ENCODE results near the gene BLOC1S1. TPM values are rescaled to one million over a fixed set of nuclear protein-coding genes. Genes with fewer than 3 reads are reported as not detected.

Gene BLOC1S1
- total RNA-seq (2014; rRNA removed; shearing (Covaris generic); ENCODE audit: low replicate concordance) = 83.4 and 191 TPM in 2 replicates

DNA sequence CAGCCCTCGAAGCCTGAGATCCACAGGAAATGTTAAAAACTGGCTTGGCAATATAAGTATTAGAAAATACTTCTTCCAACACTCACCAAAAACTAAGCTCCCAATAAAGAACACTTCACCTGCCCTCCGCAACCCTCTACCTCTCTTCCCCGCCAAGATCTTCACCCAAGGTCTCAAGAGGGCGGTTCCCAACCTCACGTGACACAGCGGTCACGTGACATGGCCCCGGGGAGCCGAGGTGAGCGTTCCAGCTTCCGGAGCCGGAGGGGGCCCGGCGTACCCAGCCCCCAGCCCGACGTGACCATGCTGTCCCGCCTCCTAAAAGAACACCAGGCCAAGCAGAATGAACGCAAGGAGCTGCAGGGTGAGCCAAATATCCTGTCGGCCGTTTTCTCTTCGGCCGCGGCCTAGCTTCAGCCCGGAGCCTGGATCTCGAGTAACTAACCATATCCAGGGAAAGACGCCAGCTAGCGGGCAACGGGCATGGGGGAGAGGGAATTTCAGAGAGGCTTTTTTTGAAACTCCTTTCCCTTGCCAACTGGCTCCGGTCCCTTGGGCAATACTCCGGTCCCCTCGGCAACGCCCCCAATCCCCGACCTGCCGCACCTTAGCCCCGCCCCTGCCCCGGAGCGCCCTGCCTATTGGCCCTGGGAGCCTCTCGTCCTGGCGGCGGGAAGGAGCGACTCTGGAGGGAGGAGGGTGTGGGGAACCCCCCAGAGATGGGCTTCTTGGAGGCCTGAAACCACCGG, at the start of gene BLOC1S1:
Gene BLOC1S1 (plus strand): TSS at position 214 of the 749 bp plus-strand sequence. CDS start 6 bp downstream, at position 220.
- H4K20me1 ChIP-seq (ENCODE audit: insufficient read depth, low read depth, low read length) = no peaks in the 10 kb centered on the region
- no peaks in the 10 kb centered on the region for H3K27me3 ChIP-seq (ENCODE audit: low read length)
- H2AFZ ChIP-seq (ENCODE audit: low read length) = peak within 1 kb of the TSS; percentile 81
- peaks cover 34% of the 10 kb centered on the region for H3K4me1 ChIP-seq (ENCODE audit: low read length)
- H3K4me2 ChIP-seq (ENCODE audit: low read depth, low read length, poor library complexity, severe bottlenecking) = peak within 1 kb of the TSS; percentile 95
- H3K36me3 ChIP-seq (ENCODE audit: insufficient read depth, low read length) = no peaks in the 10 kb centered on the region
- peaks cover 25% of the 10 kb centered on the region for H3K79me2 ChIP-seq (ENCODE audit: low read length)
- peak within 1 kb of the TSS; percentile 84 for H3K9ac ChIP-seq (ENCODE audit: low read length)
- DNase-seq = peak; percentile 98
- H3K4me3 ChIP-seq (ENCODE audit: low read length) = peak within 1 kb of the TSS; percentile 74
- peak within 1 kb of the TSS; percentile 76 for H3K27ac ChIP-seq (ENCODE audit: low read length)
- no peaks in the 10 kb centered on the region for H3K9me3 ChIP-seq (ENCODE audit: low read length)
- no peaks in the 10 kb centered on the region for H3K9me2 ChIP-seq (replicated peaks; ENCODE audit: insufficient read depth, low read length)

DNA sequence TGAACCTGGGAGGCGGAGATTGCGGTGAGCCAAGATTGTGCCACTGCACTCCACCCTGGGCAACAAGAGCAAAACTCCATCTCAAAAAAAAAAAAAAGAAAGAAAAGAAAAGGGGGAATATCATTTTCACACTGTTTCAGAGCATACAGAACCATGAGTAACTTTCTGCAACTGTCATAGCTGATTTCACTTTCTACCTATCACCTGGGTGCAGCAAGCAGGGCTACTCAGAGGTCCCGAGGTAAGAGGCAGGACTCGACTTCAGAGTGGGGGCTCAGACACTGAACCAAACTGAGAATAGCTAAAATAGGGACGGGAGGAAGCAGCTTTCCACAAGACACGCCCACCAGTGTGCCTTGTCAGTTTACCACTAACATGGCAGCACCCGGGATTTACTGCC, 49.3 kb upstream of the BLOC1S1 start:
- no peak overlapping the region for H3K4me2 ChIP-seq (ENCODE audit: low read depth, low read length, poor library complexity, severe bottlenecking)

DNA sequence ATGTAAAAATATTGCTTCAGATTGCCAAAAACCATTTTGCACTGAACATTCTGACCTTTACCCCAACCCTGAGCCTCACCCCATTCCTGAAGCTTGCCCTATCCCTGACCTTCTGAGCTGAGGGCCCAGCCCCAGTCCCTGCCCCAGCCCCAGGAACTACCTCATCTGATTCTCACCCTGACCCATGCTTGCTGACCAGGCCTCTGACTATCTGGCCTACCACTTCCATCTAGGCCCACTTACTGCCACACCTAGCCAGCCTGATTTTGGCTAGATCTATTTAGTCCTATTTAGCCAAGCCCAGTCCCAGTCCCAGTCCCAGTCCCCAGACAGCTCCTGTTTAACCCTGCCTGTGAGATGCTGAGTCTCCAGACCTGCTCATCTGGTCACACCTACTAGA, 45.6 kb upstream of the BLOC1S1 start:
- H2AFZ ChIP-seq (ENCODE audit: low read length) = no peak overlapping the region

More for the DNA sequence above, 49.3 kb upstream of the BLOC1S1 start:
- Histone ChIP-seq H3K27me3 (ENCODE audit: low read length) (no peaks in the 10 kb centered on the region), H3K9me2 (replicated peaks; ENCODE audit: insufficient read depth, low read length) (no peaks in the 10 kb centered on the region), H3K4me3 (ENCODE audit: low read length) (no peak overlapping the region), H3K9me3 (ENCODE audit: low read length) (no peaks in the 10 kb centered on the region), H3K36me3 (ENCODE audit: insufficient read depth, low read length) (no peaks in the 10 kb centered on the region), H3K79me2 (ENCODE audit: low read length) (no peaks in the 10 kb centered on the region), H3K4me1 (ENCODE audit: low read length) (no peaks in the 10 kb centered on the region), H3K9ac (ENCODE audit: low read length) (no peak overlapping the region), H3K27ac (ENCODE audit: low read length) (no peak overlapping the region), H2AFZ (ENCODE audit: low read length) (no peak overlapping the region), H4K20me1 (ENCODE audit: insufficient read depth, low read depth, low read length) (no peaks in the 10 kb centered on the region)
- no peak for DNase-seq

DNA sequence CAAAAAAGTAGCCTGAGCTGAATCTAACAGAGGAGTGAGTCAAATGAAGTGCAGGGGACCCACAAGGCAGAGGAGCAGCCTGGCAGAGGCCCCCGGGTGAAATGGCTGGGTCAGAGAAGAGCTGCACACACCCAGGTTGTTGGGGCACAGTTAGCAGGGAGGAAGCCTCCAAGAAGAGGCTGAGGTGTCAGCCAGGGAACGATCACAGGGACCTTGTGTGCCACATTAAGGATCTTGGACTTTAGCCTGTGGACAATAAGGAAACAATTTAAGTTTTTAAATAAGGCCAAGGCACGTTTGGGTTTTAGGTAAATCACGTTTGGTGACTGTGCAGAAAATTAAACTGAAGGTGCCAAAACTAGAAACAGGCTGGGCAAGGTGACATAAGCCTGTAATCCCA, 44.1 kb upstream of the BLOC1S1 start:
- DNase-seq = no peak
- H2AFZ ChIP-seq (ENCODE audit: low read length) = no peak overlapping the region

More for the DNA sequence above, 45.6 kb upstream of the BLOC1S1 start:
- Histone ChIP-seq H4K20me1 (ENCODE audit: insufficient read depth, low read depth, low read length) (no peaks in the 10 kb centered on the region), H3K9me3 (ENCODE audit: low read length) (no peaks in the 10 kb centered on the region), H3K9me2 (replicated peaks; ENCODE audit: insufficient read depth, low read length) (no peaks in the 10 kb centered on the region), H3K79me2 (ENCODE audit: low read length) (no peaks in the 10 kb centered on the region), H3K36me3 (ENCODE audit: insufficient read depth, low read length) (no peaks in the 10 kb centered on the region), H3K4me2 (ENCODE audit: low read depth, low read length, poor library complexity, severe bottlenecking) (no peak overlapping the region), H3K9ac (ENCODE audit: low read length) (no peak overlapping the region), H3K27me3 (ENCODE audit: low read length) (no peaks in the 10 kb centered on the region), H3K4me3 (ENCODE audit: low read length) (no peak overlapping the region), H3K4me1 (ENCODE audit: low read length) (peaks cover 7% of the 10 kb centered on the region), H3K27ac (ENCODE audit: low read length) (no peak overlapping the region)
- DNase-seq = no peak

DNA sequence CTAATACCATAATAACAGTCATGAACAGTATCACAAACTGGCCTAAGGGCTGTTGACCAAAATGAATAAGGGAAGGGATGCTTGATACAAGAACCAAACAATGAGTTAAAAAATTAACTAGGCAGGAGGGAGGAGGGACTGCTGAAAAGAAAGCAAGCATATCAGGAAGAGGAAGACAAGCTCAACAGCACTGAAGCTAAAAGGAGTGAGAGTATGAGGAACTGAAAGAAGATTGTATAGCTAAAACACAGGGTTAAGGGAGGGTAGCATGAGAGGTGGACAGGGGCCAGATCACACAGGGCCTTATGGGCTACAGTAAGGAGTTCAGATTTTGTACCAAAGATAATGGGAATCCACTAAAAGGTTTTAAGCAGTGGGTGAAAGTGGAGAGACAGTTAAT, 42.2 kb upstream of the BLOC1S1 start:
- DNase-seq = peak; percentile 72
- peak overlapping the region; percentile 91 for H2AFZ ChIP-seq (ENCODE audit: low read length)

More for the DNA sequence above, 44.1 kb upstream of the BLOC1S1 start:
- Histone ChIP-seq H3K9ac (ENCODE audit: low read length) (no peak overlapping the region), H3K36me3 (ENCODE audit: insufficient read depth, low read length) (no peaks in the 10 kb centered on the region), H3K4me3 (ENCODE audit: low read length) (no peak overlapping the region), H3K9me2 (replicated peaks; ENCODE audit: insufficient read depth, low read length) (no peaks in the 10 kb centered on the region), H3K79me2 (ENCODE audit: low read length) (no peaks in the 10 kb centered on the region), H3K9me3 (ENCODE audit: low read length) (no peaks in the 10 kb centered on the region), H3K4me2 (ENCODE audit: low read depth, low read length, poor library complexity, severe bottlenecking) (no peak overlapping the region), H3K27ac (ENCODE audit: low read length) (no peak overlapping the region), H4K20me1 (ENCODE audit: insufficient read depth, low read depth, low read length) (no peaks in the 10 kb centered on the region), H3K4me1 (ENCODE audit: low read length) (peaks cover 7% of the 10 kb centered on the region), H3K27me3 (ENCODE audit: low read length) (no peaks in the 10 kb centered on the region)

DNA sequence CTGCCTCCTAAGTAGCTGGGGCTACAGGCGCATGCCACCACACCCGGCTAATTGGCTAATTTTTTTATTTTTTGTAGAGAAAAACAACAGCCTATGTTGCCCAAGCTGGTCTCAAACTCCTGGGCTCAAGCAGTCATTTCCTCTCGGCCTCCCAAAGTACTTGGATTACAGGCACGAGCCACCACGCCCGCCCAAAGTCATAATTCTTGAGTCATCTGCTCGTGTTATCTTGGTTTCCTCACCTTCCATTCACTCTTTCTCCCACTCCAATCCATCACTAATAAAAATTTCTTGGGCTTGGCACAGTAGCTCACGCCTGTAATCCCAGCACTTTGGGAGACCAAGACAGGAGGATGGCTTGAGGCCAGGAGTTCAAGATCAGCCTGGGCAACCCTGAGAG, 40.2 kb upstream of the BLOC1S1 start:
- Histone ChIP-seq H3K27me3 (ENCODE audit: low read length) (no peaks in the 10 kb centered on the region), H2AFZ (ENCODE audit: low read length) (no peak overlapping the region), H4K20me1 (ENCODE audit: insufficient read depth, low read depth, low read length) (no peaks in the 10 kb centered on the region), H3K27ac (ENCODE audit: low read length) (no peak overlapping the region), H3K9me2 (replicated peaks; ENCODE audit: insufficient read depth, low read length) (no peaks in the 10 kb centered on the region), H3K4me3 (ENCODE audit: low read length) (no peak overlapping the region), H3K79me2 (ENCODE audit: low read length) (no peaks in the 10 kb centered on the region), H3K4me1 (ENCODE audit: low read length) (peaks cover 7% of the 10 kb centered on the region), H3K36me3 (ENCODE audit: insufficient read depth, low read length) (no peaks in the 10 kb centered on the region), H3K9me3 (ENCODE audit: low read length) (no peaks in the 10 kb centered on the region), H3K9ac (ENCODE audit: low read length) (no peak overlapping the region), H3K4me2 (ENCODE audit: low read depth, low read length, poor library complexity, severe bottlenecking) (no peak overlapping the region)
- no peak for DNase-seq

More for the DNA sequence above, 42.2 kb upstream of the BLOC1S1 start:
- H3K36me3 ChIP-seq (ENCODE audit: insufficient read depth, low read length) = no peaks in the 10 kb centered on the region
- no peak overlapping the region for H3K4me3 ChIP-seq (ENCODE audit: low read length)
- no peak overlapping the region for H3K9ac ChIP-seq (ENCODE audit: low read length)
- H3K4me1 ChIP-seq (ENCODE audit: low read length) = peaks cover 7% of the 10 kb centered on the region
- H3K9me2 ChIP-seq (replicated peaks; ENCODE audit: insufficient read depth, low read length) = no peaks in the 10 kb centered on the region
- no peaks in the 10 kb centered on the region for H4K20me1 ChIP-seq (ENCODE audit: insufficient read depth, low read depth, low read length)
- H3K4me2 ChIP-seq (ENCODE audit: low read depth, low read length, poor library complexity, severe bottlenecking) = peak overlapping the region; percentile 14
- H3K9me3 ChIP-seq (ENCODE audit: low read length) = no peaks in the 10 kb centered on the region
- H3K79me2 ChIP-seq (ENCODE audit: low read length) = no peaks in the 10 kb centered on the region
- H3K27me3 ChIP-seq (ENCODE audit: low read length) = no peaks in the 10 kb centered on the region
- no peak overlapping the region for H3K27ac ChIP-seq (ENCODE audit: low read length)

DNA sequence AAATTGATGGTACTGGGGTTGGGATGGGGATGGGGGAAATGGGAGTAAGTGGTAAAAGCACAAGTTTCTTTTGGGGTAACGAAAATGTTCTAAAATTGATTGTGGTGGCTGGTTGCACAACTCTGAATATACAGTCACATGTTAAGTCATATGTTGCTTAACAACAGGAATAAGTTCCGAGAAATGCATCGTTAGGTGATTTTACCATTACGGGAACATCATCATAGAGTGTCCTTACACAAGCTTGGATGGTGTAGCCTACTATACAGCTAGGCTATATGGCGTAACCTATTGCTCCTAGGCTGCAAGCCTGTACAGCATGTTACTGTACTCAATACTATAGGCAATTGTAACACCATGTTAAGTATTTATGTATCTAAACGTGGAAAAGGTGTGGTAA, 39.1 kb upstream of the BLOC1S1 start:
- no peak for DNase-seq
- Histone ChIP-seq H3K79me2 (ENCODE audit: low read length) (no peaks in the 10 kb centered on the region), H3K36me3 (ENCODE audit: insufficient read depth, low read length) (no peaks in the 10 kb centered on the region), H3K4me2 (ENCODE audit: low read depth, low read length, poor library complexity, severe bottlenecking) (no peak overlapping the region), H3K27me3 (ENCODE audit: low read length) (no peaks in the 10 kb centered on the region), H2AFZ (ENCODE audit: low read length) (no peak overlapping the region), H3K4me3 (ENCODE audit: low read length) (no peak overlapping the region), H3K4me1 (ENCODE audit: low read length) (peaks cover 7% of the 10 kb centered on the region), H4K20me1 (ENCODE audit: insufficient read depth, low read depth, low read length) (no peaks in the 10 kb centered on the region), H3K9ac (ENCODE audit: low read length) (no peak overlapping the region), H3K9me3 (ENCODE audit: low read length) (no peaks in the 10 kb centered on the region), H3K9me2 (replicated peaks; ENCODE audit: insufficient read depth, low read length) (no peaks in the 10 kb centered on the region), H3K27ac (ENCODE audit: low read length) (no peak overlapping the region)

DNA sequence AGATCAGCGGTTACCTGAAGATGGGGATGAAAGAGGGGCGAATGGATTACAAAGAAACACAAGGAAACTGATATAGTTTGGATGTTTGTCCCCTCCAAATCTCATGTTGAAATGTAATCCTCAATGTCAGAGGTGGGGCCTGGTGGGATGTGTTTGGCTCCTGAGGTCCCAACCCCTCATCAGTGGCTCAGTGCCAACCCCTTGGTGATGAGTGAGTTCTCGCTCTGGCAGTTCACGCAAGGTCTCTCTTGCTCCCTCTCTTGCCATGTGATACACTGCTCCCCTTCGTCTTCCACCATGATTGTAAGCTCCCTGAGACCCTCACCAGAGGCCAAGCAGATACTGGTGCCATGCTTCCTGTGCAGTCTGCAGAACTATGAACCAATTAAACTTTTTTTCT, 36.2 kb upstream of the BLOC1S1 start:
- no peak for DNase-seq
- H3K9me3 ChIP-seq (ENCODE audit: low read length) = no peaks in the 10 kb centered on the region
- H3K4me3 ChIP-seq (ENCODE audit: low read length) = no peak overlapping the region
- H3K4me2 ChIP-seq (ENCODE audit: low read depth, low read length, poor library complexity, severe bottlenecking) = no peak overlapping the region
- H3K79me2 ChIP-seq (ENCODE audit: low read length) = no peaks in the 10 kb centered on the region
- no peaks in the 10 kb centered on the region for H3K27me3 ChIP-seq (ENCODE audit: low read length)
- H3K4me1 ChIP-seq (ENCODE audit: low read length) = no peaks in the 10 kb centered on the region
- H3K36me3 ChIP-seq (ENCODE audit: insufficient read depth, low read length) = no peaks in the 10 kb centered on the region
- no peak overlapping the region for H3K27ac ChIP-seq (ENCODE audit: low read length)
- no peaks in the 10 kb centered on the region for H4K20me1 ChIP-seq (ENCODE audit: insufficient read depth, low read depth, low read length)
- H2AFZ ChIP-seq (ENCODE audit: low read length) = no peak overlapping the region
- H3K9ac ChIP-seq (ENCODE audit: low read length) = no peak overlapping the region
- no peaks in the 10 kb centered on the region for H3K9me2 ChIP-seq (replicated peaks; ENCODE audit: insufficient read depth, low read length)
